Stimulated activated CD8-positive, alpha-beta memory T cell treated with anti-CD3 and anti-CD28 coated beads, Interleukin-4, amount 100 ng/mL, for 1 hour (primary cell): Measurements from ENCODE around the gene KRTAP6-2.

ENCODE experiments used
- DNase-seq, 2 donors: peaks; one replicate each; pipeline ENCODE4 v3.0.0-alpha.2; 2020; ENCODE audit warnings: low read depth in 2 of 2, low spot score in 1 of 2

Gene KRTAP6-2

DNA sequence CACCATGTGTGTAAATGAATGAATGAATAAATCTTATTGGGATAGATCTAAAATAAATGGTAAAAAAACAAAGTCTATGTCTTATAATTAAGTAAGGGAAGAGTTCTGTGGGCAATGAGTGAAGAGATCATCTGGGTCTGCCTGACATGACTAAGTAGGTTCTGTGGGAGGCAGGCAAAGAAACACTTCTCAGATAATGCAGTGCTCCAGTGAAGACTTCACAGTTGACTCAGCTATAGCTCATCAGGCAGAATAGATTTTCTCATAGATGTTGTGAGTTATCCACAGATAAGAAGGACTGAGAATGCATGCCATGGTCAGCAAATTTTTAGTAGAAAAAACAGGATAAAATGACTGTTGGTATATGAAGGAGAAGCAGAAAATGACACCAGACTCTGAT lies 20.9 kb downstream of the KRTAP6-2 start:
- DNase-seq, result no peak

GRCh38 chr21:30567617-30568016 lies 31.1 kb downstream of the KRTAP6-2 start:
- DNase-seq, result no peak

GRCh38 chr21:30563630-30564029 lies 35.1 kb downstream of the KRTAP6-2 start:
- no peak for DNase-seq

GRCh38 chr21:30563072-30563471 lies 35.6 kb downstream of the KRTAP6-2 start:
- DNase-seq, result no peak

DNA sequence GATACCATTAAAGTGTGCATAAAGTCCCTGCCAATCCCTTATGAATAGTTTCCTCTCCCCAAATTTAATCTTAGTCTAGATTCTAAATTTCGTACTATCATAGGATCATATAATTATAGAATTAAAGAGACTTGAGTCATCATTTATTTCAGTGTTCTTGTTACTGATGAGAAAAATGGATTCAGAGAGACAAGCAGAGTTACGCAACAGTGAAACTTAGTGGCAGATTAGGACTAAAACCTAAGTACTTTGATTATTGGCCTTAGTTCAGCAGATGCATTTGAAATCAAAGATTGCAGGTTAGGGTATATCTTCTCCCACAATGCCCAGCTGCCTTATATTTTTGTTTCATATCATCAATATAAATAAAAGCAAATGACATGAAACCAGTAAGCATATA lies 36.7 kb downstream of the KRTAP6-2 start:
- DNase-seq, result no peak

- DNase-seq, result no peak
Observed at GRCh38 chr21:30561264-30561895, 37.3 kb downstream of the KRTAP6-2 start, which contains the start of gene KRTAP19-7. TSS of gene KRTAP19-7 (minus strand) at chr21:30561314. CDS start at chr21:30561289, 25 bp downstream.

GRCh38 chr21:30555095-30555494 lies 43.6 kb downstream of the KRTAP6-2 start:
- no peak for DNase-seq

- no peak for DNase-seq
Observed at GRCh38 chr21:30552782-30553181, 45.9 kb downstream of the KRTAP6-2 start.
